Endothelial cell of umbilical vein (primary cell): Measurements from ENCODE around the gene CES4A. TPM values are rescaled to one million over a fixed set of nuclear protein-coding genes. Genes with fewer than 3 reads are reported as not detected.

Experiments used
- BruUV-seq: library from RNA; stranded (reverse); fragments of 400-500 nt; replicated peaks from 2 replicates; lab custom pipeline; 2021; lab: Mats Ljungman, UMichigan
- CTCF ChIA-PET: fragments of 300-600, 350-600 bp; sonication (Branson Sonifier 250); formaldehyde crosslinking; loops from one replicate; lab custom pipeline; 2021; ENCODE audit warnings: antibody characterized with exemption, inconsistent platforms; lab: Charles Lee
- POLR2A ChIA-PET: fragments of 300-600, 350-600 bp; sonication (Branson Sonifier 250); formaldehyde crosslinking; loops from one replicate; lab custom pipeline; 2021; ENCODE audit warnings: antibody characterized with exemption, inconsistent platforms; lab: Charles Lee
- DNase-seq: peaks from one replicate; pipeline ENCODE4 v3.0.0-alpha.2; 2011; ENCODE audit warnings: low read depth, low spot score
- FAIRE-seq: peaks from 2 replicates; lab custom pipeline; 2011; peaks lifted over from hg19 to GRCh38; lab: Jason Lieb, UNC
- H2AFZ ChIP-seq: 2 replicates; pipeline ENCODE4 v1.6.0; 2012; ENCODE audit warnings: low read depth, low read length, control low read depth, inconsistent platforms
- H3K27ac ChIP-seq: 2 replicates; pipeline ENCODE4 v1.5.1; 2011; ENCODE audit warnings: low read depth, mild to moderate bottlenecking, control low read depth, low read length, moderate library complexity; ENCODE audit not compliant: insufficient read depth
- H3K27me3 ChIP-seq, 2 experiments: 2 replicates each; pipeline versions ENCODE4 v1.6.0 to v1.6.1; 2011; ENCODE audit warnings: low read length in 2 of 2, mixed read lengths in 1 of 2; ENCODE audit not compliant: control insufficient read depth in 2 of 2, insufficient read depth in 2 of 2
- H3K36me3 ChIP-seq, 2 experiments: 2 replicates in 1 of 2; 3 replicates in 1 of 2; pipeline ENCODE4 v1.5.1; 2011; ENCODE audit warnings: low read length in 2 of 2, mild to moderate bottlenecking in 1 of 2, moderate library complexity in 1 of 2; ENCODE audit not compliant: control insufficient read depth in 2 of 2, insufficient read depth in 2 of 2; ENCODE audit errors: extremely low read depth in 1 of 2
- H3K4me1 ChIP-seq: 3 replicates; pipeline ENCODE4 v1.5.1; 2011; ENCODE audit warnings: mild to moderate bottlenecking, low read length; ENCODE audit not compliant: control insufficient read depth, insufficient read depth; ENCODE audit errors: extremely low read depth
- H3K4me2 ChIP-seq: 2 replicates; pipeline ENCODE4 v1.6.1; 2011; ENCODE audit warnings: low read length, control low read depth, mixed read lengths; ENCODE audit not compliant: insufficient read depth
- H3K4me3 ChIP-seq, 3 experiments: fragments of 200-600 bp in 1 of 3; sonication (generic), shearing (Covaris generic) in 1 of 3; replicated peaks in 1 of 3; 2 replicates each; pipeline ENCODE4 v1.5.1; 2011 to 2016; ENCODE audit warnings: control low read depth in 3 of 3, low read length in 3 of 3, mild to moderate bottlenecking in 2 of 3, inconsistent platforms in 1 of 3, low read depth in 1 of 3, moderate library complexity in 1 of 3; ENCODE audit not compliant: insufficient read depth in 1 of 3
- H3K79me2 ChIP-seq: 2 replicates; pipeline ENCODE4 v1.6.0; 2012; ENCODE audit warnings: low read length, inconsistent platforms; ENCODE audit not compliant: control insufficient read depth, insufficient read depth
- H3K9ac ChIP-seq: replicated peaks from 2 replicates; pipeline ENCODE3; 2011; ENCODE audit warnings: low read length, control low read depth; ENCODE audit not compliant: insufficient read depth; ENCODE audit errors: extremely low read depth
- H3K9me1 ChIP-seq: replicated peaks from 3 replicates; pipeline ENCODE4 v1.6.0; 2011; ENCODE audit warnings: mild to moderate bottlenecking, low read length; ENCODE audit not compliant: control insufficient read depth, insufficient read depth; ENCODE audit errors: extremely low read depth
- H3K9me3 ChIP-seq: replicated peaks from 2 replicates; pipeline ENCODE4 v1.5.1; 2012; ENCODE audit warnings: low read length, inconsistent platforms; ENCODE audit not compliant: control insufficient read depth, insufficient read depth
- H4K20me1 ChIP-seq: replicated peaks from 2 replicates; pipeline ENCODE3; 2011; ENCODE audit warnings: mild to moderate bottlenecking, low read length; ENCODE audit not compliant: control insufficient read depth, insufficient read depth; ENCODE audit errors: extremely low read depth
- EZH2 ChIP-seq: IDR thresholded peaks from 2 replicates; pipeline ENCODE4 v1.6.1; 2012; ENCODE audit warnings: borderline replicate concordance, low read depth, mild to moderate bottlenecking, moderate library complexity, low read length, inconsistent platforms; ENCODE audit not compliant: severe bottlenecking
- FOS ChIP-seq: IDR thresholded peaks from 2 replicates; pipeline ENCODE4 v1.6.1; 2011; ENCODE audit warnings: mild to moderate bottlenecking, low read length, moderate library complexity, borderline replicate concordance; ENCODE audit not compliant: insufficient read depth
- GATA2 ChIP-seq: IDR thresholded peaks from 2 replicates; pipeline ENCODE4 v1.7.0; 2011; ENCODE audit warnings: low read depth, mild to moderate bottlenecking, moderate library complexity, mixed read lengths, low read length; ENCODE audit not compliant: insufficient read length, insufficient read depth
- MAX ChIP-seq: IDR thresholded peaks from 2 replicates; pipeline ENCODE4 v1.6.1; 2011; ENCODE audit not compliant: insufficient read depth, insufficient read length
- MYC ChIP-seq: IDR thresholded peaks from one replicate; pipeline ENCODE4 v1.6.1; 2011; ENCODE audit warnings: mild to moderate bottlenecking, low read depth, low read length
- POLR2A ChIP-seq: IDR thresholded peaks from 2 replicates; pipeline ENCODE4 v1.6.1; 2012; ENCODE audit warnings: low read depth, mild to moderate bottlenecking, control low read depth, low read length
- dilution Hi-C: fragments of 300-500 bp; cut with MboI; formaldehyde crosslinking; loops from one replicate; pipeline ENCODE4 v1.15.0; 2019; ENCODE audit warnings: low sequenced_read_pairs; ENCODE audit not compliant: extremely low pct_ligation_motif_present
- intact Hi-C: fragments of 100-400 bp; cut with micrococcal nuclease; formaldehyde crosslinking; loops from one replicate; pipeline ENCODE4 v1.10.0; 2022
- polyA plus RNA-seq, 4 experiments: library from polyadenylated mRNA; depleted of rRNA in 3 of 4; stranded (reverse) in 3 of 4; unstranded in 1 of 4; fragments of >200 nt; gene quantifications; 2 replicates each; pipeline versions ENCODE4 v1.2.1 to v1.2.3, GENCODE V29; 2011 to 2012; ENCODE audit warnings: missing spikeins in 1 of 4
- total RNA-seq: library from RNA; stranded (reverse); gene quantifications from 2 replicates; pipeline ENCODE4 v1.2.3, GENCODE V29; 2021

The CES4A gene
- total and polyA plus RNA-seq, 2 donors (not counting 3 experiments of a cell fraction or from before 2014, with no cell fraction given) = 5.4 to 13.3 TPM

DNA sequence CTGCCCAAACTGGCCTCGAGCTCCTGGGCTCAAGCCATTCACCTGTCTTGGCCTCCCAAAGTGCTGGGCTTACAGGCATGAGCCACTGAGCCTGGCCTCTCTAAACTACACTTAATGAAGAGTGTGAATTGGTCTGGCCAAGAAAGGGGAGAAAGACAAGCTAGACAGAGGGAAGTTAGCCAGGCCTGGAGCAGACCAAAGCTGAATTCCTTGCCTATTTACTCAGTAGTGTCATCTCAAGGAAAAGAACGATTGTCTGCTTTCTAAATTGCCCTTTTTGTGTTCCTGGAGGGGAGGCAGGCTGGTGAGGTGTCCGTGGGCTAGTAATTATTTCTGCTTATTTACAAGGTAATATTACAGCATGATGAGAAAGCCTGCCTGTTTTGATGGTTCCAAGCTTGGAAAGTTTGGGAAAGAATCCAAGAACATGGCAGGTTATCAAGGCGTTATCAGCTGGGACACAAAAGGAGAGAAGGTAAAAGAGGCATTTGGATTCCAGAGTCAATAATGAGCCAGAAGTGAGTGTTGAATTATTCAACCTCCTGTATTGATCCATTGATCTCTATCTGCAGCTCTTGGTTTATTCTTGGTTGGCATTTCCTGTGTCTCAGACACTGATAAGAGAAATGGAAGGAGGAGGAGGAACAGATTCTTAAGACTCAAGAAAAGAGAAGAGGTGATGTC is 34.3 kb downstream of the CES4A start:
- Histone ChIP-seq H3K27me3 (no peaks in the 10 kb centered on the region), H3K4me2 (peak overlapping the region; percentile 5), H4K20me1 (no peaks in the 10 kb centered on the region), H3K27ac (no peak overlapping the region), H3K4me1 (peaks cover 11% of the 10 kb centered on the region), H2AFZ (peak overlapping the region; percentile 1), H3K4me3 (no peak overlapping the region), H3K9ac (no peak overlapping the region), H3K9me3 (no peaks in the 10 kb centered on the region), H3K9me1 (no peaks in the 10 kb centered on the region), H3K79me2 (no peaks in the 10 kb centered on the region), H3K36me3 (no peaks in the 10 kb centered on the region)
- ChIA-PET POLR2A (no interaction called here), CTCF (interaction anchor here (1.0 to 9.1 kb wide), 2 partner anchors 96 to 131 kb away, joined by 3 to 302 read pairs; partner anchors contain the start of gene B3GNT9)
- FAIRE-seq (peak; percentile 18), DNase-seq (peak; percentile 6)
- no TSS peak for BruUV-seq
- intact Hi-C loops = no loop called here
- dilution Hi-C loops = no loop called here
- TF ChIP-seq FOS (peak; percentile 15), GATA2 (peak; percentile 98), EZH2 (no peak)

- H3K4me3 ChIP-seq = no peak overlapping the region
- no peak overlapping the region for H3K9ac ChIP-seq
- no peak overlapping the region for H2AFZ ChIP-seq
- ChIA-PET POLR2A (no interaction called here), CTCF (interaction anchor here (0.6 to 9.1 kb wide), 2 partner anchors 130 to 180 kb away, joined by 3 to 302 read pairs; partner anchors contain the start of genes B3GNT9 and CA7)
- no peak overlapping the region for H3K27ac ChIP-seq
- H3K4me2 ChIP-seq = no peak overlapping the region
- no peaks in the 10 kb centered on the region for H4K20me1 ChIP-seq
- dilution Hi-C loops = no loop called here
- intact Hi-C loops = no loop called here
- no peak for FAIRE-seq
- TF ChIP-seq MYC (no peak), POLR2A (no peak), FOS (no peak), MAX (no peak)
- no peak for DNase-seq
- no TSS peak for BruUV-seq
- no peaks in the 10 kb centered on the region for H3K79me2 ChIP-seq
- no peaks in the 10 kb centered on the region for H3K27me3 ChIP-seq
- no peaks in the 10 kb centered on the region for H3K36me3 ChIP-seq
- H3K9me3 ChIP-seq = no peaks in the 10 kb centered on the region
- H3K9me1 ChIP-seq = no peaks in the 10 kb centered on the region
- peaks cover 17% of the 10 kb centered on the region for H3K4me1 ChIP-seq
Measured at GRCh38 chr16:67023689-67024088, 35.3 kb downstream of the CES4A start.
